Measurements from ENCODE around the gene SLC38A6.

DNA sequence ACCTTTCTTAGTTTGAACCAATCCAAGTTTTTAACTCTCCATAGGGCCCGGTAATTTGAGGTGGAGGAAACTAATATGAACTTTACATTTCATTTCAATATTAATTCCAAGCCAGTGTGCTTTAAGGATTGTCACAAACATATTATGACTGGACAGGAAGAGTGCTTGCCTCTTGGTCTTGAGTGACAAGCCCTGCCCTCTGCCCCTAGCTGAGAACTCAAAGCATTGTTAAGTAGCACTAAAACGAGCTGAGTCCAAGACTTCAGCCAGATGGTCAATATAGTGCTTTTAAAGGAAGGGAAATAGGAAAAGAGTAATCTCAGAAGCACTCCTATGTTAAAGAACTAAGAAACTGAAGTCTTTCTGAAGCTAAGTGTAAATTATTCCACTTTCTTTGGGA is 17.3 kb upstream of the SLC38A6 start:
- TF ChIP-seq CTCF (IDR thresholded peaks at IDR 0.05): no peak
- no peak for TF ChIP-seq ZFX (IDR thresholded peaks at IDR 0.05; ENCODE audit: borderline replicate concordance)
